Breast epithelium (tissue), 3 donors: ENCODE data around the gene ALKBH3.

Source experiments
- POLR2A ChIP-seq: fragments of 450-650 bp; IDR thresholded peaks from one replicate; pipeline ENCODE4 v1.6.1; 2016; ENCODE audit warnings: antibody characterized with exemption, mild to moderate bottlenecking, moderate library complexity
- POLR2AphosphoS5 ChIP-seq, 3 donors: sonication (generic); formaldehyde crosslinking; IDR thresholded peaks; one replicate each; pipeline ENCODE4 v1.6.1; 2017; ENCODE audit warnings: antibody characterized with exemption in 3 of 3
- TF ChIP-seq, protein P1 (sequence below), 3 donors: fragments of 450-650 bp; IDR thresholded peaks; one replicate each; pipeline ENCODE4 v1.5.1; 2016 to 2017; ENCODE audit warnings: antibody characterized with exemption in 3 of 3, mild to moderate bottlenecking in 3 of 3, moderate library complexity in 3 of 3

DNA sequence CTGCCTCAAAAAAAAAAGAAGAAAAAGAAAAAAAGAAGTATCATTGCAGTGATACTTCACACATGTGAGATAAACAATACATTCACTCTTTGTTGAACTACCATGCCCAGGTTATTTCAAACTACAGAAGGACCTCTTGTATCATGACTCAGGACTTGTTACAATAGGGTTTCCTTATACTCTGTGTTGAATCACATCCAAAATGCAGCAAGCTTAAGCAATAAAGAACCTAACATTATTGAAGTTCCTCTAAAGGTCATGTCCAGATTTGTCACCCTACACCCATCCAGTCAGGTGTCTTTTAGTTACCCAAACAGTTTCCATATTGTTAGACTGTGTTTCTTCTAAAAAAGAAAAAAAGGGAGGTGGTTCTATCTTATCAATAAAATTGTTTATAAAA, 26.9 kb upstream of the ALKBH3 start:
- TF ChIP-seq, protein P1, sequence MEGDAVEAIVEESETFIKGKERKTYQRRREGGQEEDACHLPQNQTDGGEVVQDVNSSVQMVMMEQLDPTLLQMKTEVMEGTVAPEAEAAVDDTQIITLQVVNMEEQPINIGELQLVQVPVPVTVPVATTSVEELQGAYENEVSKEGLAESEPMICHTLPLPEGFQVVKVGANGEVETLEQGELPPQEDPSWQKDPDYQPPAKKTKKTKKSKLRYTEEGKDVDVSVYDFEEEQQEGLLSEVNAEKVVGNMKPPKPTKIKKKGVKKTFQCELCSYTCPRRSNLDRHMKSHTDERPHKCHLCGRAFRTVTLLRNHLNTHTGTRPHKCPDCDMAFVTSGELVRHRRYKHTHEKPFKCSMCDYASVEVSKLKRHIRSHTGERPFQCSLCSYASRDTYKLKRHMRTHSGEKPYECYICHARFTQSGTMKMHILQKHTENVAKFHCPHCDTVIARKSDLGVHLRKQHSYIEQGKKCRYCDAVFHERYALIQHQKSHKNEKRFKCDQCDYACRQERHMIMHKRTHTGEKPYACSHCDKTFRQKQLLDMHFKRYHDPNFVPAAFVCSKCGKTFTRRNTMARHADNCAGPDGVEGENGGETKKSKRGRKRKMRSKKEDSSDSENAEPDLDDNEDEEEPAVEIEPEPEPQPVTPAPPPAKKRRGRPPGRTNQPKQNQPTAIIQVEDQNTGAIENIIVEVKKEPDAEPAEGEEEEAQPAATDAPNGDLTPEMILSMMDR (IDR thresholded peaks at IDR 0.05) = no peak
- TF ChIP-seq POLR2AphosphoS5 (IDR thresholded peaks at IDR 0.05) = no peak
- no peak for TF ChIP-seq POLR2A
